A673 (cell line): ENCODE data around the gene GABRR1. TPM values are rescaled to one million over a fixed set of nuclear protein-coding genes. Genes with fewer than 3 reads are reported as not detected.

Experiments used
- BruUV-seq: library from RNA; stranded (reverse); fragments of 400-500 nt; replicated peaks from 2 replicates; lab custom pipeline; 2021; lab: Mats Ljungman, UMichigan
- CTCF ChIA-PET: fragments of 300-600 bp; sonication (Branson Sonifier 250); formaldehyde crosslinking; loops from one replicate; lab custom pipeline; 2022; ENCODE audit warnings: antibody characterized with exemption; lab: Charles Lee
- POLR2A ChIA-PET: fragments of 300-600 bp; sonication (Branson Sonifier 250); formaldehyde crosslinking; loops from one replicate; lab custom pipeline; 2022; ENCODE audit warnings: antibody characterized with exemption; ENCODE audit not compliant: low non-redundant PET; lab: Charles Lee
- DNase-seq: peaks from one replicate; pipeline ENCODE4 v3.0.0-alpha.2; 2015; ENCODE audit warnings: low spot score
- H3K27ac ChIP-seq: fragments of 200-600 bp; sonication (generic); 2 replicates; pipeline ENCODE4 v1.5.1; 2016; ENCODE audit warnings: mixed run types, low read depth, mild to moderate bottlenecking, mixed read lengths, antibody characterized with exemption, low read length; ENCODE audit not compliant: poor library complexity, severe bottlenecking
- H3K27me3 ChIP-seq: fragments of 200-600 bp; sonication (generic); replicated peaks from 2 replicates; pipeline ENCODE4 v1.6.1; 2017; ENCODE audit warnings: mixed run types, low read depth, mild to moderate bottlenecking, mixed read lengths, antibody characterized with exemption, low read length; ENCODE audit not compliant: insufficient read depth, poor library complexity
- H3K36me3 ChIP-seq: fragments of 200-600 bp; sonication (generic); 2 replicates; pipeline ENCODE4 v1.6.1; 2016; ENCODE audit warnings: mixed run types, mild to moderate bottlenecking, mixed read lengths, antibody characterized with exemption, low read length; ENCODE audit not compliant: insufficient read depth, poor library complexity, severe bottlenecking
- H3K4me1 ChIP-seq: fragments of 200-600 bp; sonication (generic); 2 replicates; pipeline ENCODE4 v1.6.1; 2017; ENCODE audit warnings: mixed run types, mild to moderate bottlenecking, mixed read lengths, antibody characterized with exemption, low read length; ENCODE audit not compliant: insufficient read depth, poor library complexity, severe bottlenecking
- H3K4me3 ChIP-seq: fragments of 200-600 bp; sonication (generic); 2 replicates; pipeline ENCODE4 v1.5.1; 2016; ENCODE audit warnings: low read depth, mixed run types, mild to moderate bottlenecking, mixed read lengths, low read length; ENCODE audit not compliant: poor library complexity, severe bottlenecking
- H3K9me3 ChIP-seq: fragments of 200-600 bp; sonication (generic); 2 replicates; pipeline ENCODE4 v1.6.1; 2016; ENCODE audit warnings: mixed run types, low read depth, mild to moderate bottlenecking, mixed read lengths, antibody characterized with exemption, low read length; ENCODE audit not compliant: poor library complexity, severe bottlenecking
- EZH2 ChIP-seq: fragments of 200-600 bp; sonication (generic); IDR thresholded peaks from 2 replicates; pipeline ENCODE4 v1.6.1; 2017; ENCODE audit warnings: borderline replicate concordance, low read depth, mild to moderate bottlenecking, mixed read lengths, antibody characterized with exemption, low read length; ENCODE audit not compliant: poor library complexity, severe bottlenecking
- intact Hi-C: fragments of 100-400 bp; cut with micrococcal nuclease; formaldehyde crosslinking; loops from one replicate; pipeline ENCODE4 v1.10.0; 2022; ENCODE audit not compliant: unreplicated experiment
- total RNA-seq: library from RNA; stranded (reverse); gene quantifications from 2 replicates; pipeline ENCODE4 v1.2.3, GENCODE V29; 2021
- TF ChIP-seq, protein P1 (sequence below): fragments of 300-800, 200-600 bp; sonication (generic); conservative IDR thresholded peaks from 2 replicates; pipeline ENCODE4 v1.5.1; 2017; ENCODE audit warnings: low read depth, mild to moderate bottlenecking, antibody characterized with exemption, low read length, moderate library complexity, mixed read lengths

GABRR1 gene
- total RNA-seq, 1 experiment from 2014 or later = 0.67 TPM

DNA sequence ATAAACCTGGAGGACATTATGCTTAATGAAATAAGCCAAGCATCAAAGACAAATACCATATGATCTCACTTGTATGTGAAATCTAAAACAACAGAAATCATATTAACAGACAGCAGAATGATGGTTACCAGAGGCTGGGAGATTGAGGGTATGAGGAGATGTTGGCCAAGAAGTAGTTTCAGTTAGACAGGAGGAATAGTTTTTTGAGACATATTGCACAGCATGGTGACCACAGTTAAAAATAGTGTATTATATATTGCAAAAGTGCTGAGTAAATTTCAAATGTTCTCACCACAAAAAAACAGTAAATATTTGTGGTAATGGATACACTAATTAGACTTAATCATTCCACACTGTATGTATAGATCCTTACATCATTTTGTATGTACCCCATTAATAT is 1.8 kb downstream of the GABRR1 start:
- no peaks in the 10 kb centered on the region for H3K36me3 ChIP-seq
- TF ChIP-seq EZH2 = no peak
- TF ChIP-seq, protein P1, sequence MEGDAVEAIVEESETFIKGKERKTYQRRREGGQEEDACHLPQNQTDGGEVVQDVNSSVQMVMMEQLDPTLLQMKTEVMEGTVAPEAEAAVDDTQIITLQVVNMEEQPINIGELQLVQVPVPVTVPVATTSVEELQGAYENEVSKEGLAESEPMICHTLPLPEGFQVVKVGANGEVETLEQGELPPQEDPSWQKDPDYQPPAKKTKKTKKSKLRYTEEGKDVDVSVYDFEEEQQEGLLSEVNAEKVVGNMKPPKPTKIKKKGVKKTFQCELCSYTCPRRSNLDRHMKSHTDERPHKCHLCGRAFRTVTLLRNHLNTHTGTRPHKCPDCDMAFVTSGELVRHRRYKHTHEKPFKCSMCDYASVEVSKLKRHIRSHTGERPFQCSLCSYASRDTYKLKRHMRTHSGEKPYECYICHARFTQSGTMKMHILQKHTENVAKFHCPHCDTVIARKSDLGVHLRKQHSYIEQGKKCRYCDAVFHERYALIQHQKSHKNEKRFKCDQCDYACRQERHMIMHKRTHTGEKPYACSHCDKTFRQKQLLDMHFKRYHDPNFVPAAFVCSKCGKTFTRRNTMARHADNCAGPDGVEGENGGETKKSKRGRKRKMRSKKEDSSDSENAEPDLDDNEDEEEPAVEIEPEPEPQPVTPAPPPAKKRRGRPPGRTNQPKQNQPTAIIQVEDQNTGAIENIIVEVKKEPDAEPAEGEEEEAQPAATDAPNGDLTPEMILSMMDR = no peak
- intact Hi-C loops = no loop called here
- no peak overlapping the region for H3K4me3 ChIP-seq
- ChIA-PET POLR2A (no interaction called here), CTCF (no interaction called here)
- no peak overlapping the region for H3K27ac ChIP-seq
- DNase-seq = no peak
- no peaks in the 10 kb centered on the region for H3K27me3 ChIP-seq
- no peaks in the 10 kb centered on the region for H3K4me1 ChIP-seq
- no peaks in the 10 kb centered on the region for H3K9me3 ChIP-seq
- no TSS peak for BruUV-seq

DNA sequence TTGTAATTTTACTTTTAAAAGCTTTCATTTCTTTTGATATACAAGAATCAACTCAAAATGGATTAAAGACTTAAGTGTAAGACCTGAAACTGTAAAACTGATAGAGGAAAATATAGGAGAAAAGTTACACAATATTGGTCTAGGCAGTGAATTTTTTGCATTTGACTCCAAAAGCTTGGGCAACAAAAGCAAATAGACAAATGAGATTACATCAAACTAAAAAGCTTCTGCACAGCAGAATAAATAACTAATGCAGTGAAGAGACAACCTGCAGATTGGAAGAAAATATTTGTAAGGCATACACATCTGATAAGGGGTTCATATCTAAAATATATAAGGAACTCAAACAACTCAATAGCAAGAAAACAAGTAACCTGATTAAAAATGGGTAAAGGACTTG is 3.0 kb downstream of the GABRR1 start:
- no TSS peak for BruUV-seq
- no peaks in the 10 kb centered on the region for H3K27me3 ChIP-seq
- intact Hi-C loops = no loop called here
- ChIA-PET POLR2A (no interaction called here), CTCF (no interaction called here)
- no peak for DNase-seq
- TF ChIP-seq EZH2 = no peak
- TF ChIP-seq, protein P1 = no peak
- H3K9me3 ChIP-seq = no peaks in the 10 kb centered on the region
- no peaks in the 10 kb centered on the region for H3K36me3 ChIP-seq
- H3K4me1 ChIP-seq = no peaks in the 10 kb centered on the region
- H3K27ac ChIP-seq = no peak overlapping the region
- H3K4me3 ChIP-seq = no peak overlapping the region

DNA sequence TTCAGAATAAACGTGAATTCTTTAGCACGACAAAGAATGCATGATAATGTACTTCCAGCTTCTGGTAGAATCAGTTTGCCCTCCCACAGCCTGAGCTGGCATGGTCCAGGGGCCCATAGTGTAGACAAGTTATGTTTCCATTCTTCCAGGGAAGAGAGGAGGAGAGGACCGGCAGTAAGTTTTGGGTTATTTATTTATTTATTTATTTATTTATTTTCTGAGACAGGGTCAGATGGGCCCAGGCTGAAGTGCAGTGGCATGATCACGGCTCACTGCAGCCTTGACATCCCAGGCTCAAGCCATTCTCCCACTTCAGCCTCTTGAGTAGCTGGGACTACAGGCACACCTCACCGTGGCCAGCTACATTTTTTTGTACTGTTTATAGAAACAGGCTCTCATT is 4.7 kb downstream of the GABRR1 start:
- ChIA-PET CTCF (no interaction called here), POLR2A (no interaction called here)
- no TSS peak for BruUV-seq
- Histone ChIP-seq H3K36me3 (no peaks in the 10 kb centered on the region), H3K4me1 (no peaks in the 10 kb centered on the region), H3K27me3 (no peaks in the 10 kb centered on the region), H3K9me3 (no peaks in the 10 kb centered on the region), H3K4me3 (no peak overlapping the region), H3K27ac (no peak overlapping the region)
- no peak for DNase-seq
- TF ChIP-seq, protein P1 = no peak
- TF ChIP-seq EZH2 = no peak
- intact Hi-C loops = no loop called here
